Fibroblast of pulmonary artery (primary cell): ENCODE data around the gene ATP6V1E1.

Source experiments
- DNase-seq: peaks from one replicate; pipeline ENCODE4 v3.0.0-alpha.2; 2010; ENCODE audit warnings: low read depth
- H3K4me3 ChIP-seq: replicated peaks from 2 replicates; pipeline ENCODE4 v1.5.1; 2011; ENCODE audit warnings: low read depth, mild to moderate bottlenecking, control low read depth, low read length, moderate library complexity
- CTCF ChIP-seq: IDR thresholded peaks from 2 replicates; pipeline ENCODE4 v1.5.1; 2011; ENCODE audit warnings: mild to moderate bottlenecking, control low read depth, low read length, inconsistent platforms; ENCODE audit errors: missing control alignments

Gene ATP6V1E1

GRCh38 chr22:17612057-17612456 lies 16.5 kb downstream of the ATP6V1E1 start:
- no peak for DNase-seq
- no peak for TF ChIP-seq CTCF
- H3K4me3 ChIP-seq, result no peak overlapping the region

DNA sequence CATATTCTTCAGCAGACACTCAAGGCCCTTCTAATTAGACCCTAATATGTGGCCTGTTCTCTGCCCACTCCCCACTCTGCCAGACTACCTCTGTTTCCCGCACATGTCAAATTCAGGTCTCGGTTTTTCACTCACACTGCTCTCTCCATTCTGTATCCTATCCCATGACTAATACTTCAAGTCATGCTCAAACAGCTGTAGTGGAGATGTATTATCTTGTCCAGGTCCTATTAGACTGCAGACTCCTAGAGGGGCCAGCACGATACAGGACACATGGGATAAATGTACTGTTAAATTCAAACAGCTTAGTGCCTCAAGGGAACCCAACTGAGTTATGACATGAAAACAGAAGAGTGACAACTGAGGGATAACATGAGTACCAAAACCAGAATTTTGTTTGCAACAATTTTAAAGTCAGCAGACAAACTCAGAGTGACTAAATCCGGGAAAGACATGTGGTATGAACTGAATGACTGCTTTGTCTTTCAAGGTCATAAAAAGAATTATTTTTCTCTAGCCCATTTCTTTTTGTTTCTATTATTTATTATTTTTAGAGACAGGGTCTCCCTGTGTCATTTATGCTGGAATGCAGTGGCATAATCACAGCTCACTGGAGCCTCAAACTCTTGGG lies 20.5 kb downstream of the ATP6V1E1 start:
- no peak for DNase-seq

GRCh38 chr22:17606496-17606895 lies 22.1 kb downstream of the ATP6V1E1 start:
- TF ChIP-seq CTCF, result no peak
- H3K4me3 ChIP-seq, result no peak overlapping the region
- peak; percentile 74 for DNase-seq

More for the DNA sequence above, 20.5 kb downstream of the ATP6V1E1 start:
- no peak overlapping the region for H3K4me3 ChIP-seq
- TF ChIP-seq CTCF, result no peak

GRCh38 chr22:17603668-17604067 lies 24.9 kb downstream of the ATP6V1E1 start:
- DNase-seq, result no peak
- no peak overlapping the region for H3K4me3 ChIP-seq
- TF ChIP-seq CTCF, result no peak

GRCh38 chr22:17601031-17601430 lies 27.5 kb downstream of the ATP6V1E1 start:
- H3K4me3 ChIP-seq, result no peak overlapping the region
- no peak for DNase-seq
- no peak for TF ChIP-seq CTCF

DNA sequence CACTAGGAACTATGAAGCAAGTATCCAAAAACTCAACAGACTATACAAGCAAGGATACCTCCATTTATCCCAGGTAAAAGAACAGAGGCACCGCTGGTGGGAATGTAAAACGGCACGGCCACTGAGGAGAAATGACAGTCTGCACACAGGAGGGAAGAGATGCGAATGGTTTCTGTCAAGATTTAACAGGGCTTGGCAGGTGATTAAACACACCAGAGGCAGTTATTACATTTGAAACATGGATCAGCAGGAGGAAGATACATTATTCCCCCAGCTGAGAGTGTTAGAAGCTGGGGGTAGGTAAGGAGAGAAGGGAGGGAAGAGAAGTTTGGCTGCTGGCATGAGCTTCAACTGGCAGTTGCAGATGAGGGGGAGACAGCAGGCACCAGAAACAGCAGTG lies 30.2 kb downstream of the ATP6V1E1 start:
- H3K4me3 ChIP-seq, result no peak overlapping the region
- TF ChIP-seq CTCF, result no peak
- DNase-seq, result no peak

GRCh38 chr22:17597217-17597616 lies 31.3 kb downstream of the ATP6V1E1 start:
- no peak for TF ChIP-seq CTCF
- DNase-seq, result no peak
- no peak overlapping the region for H3K4me3 ChIP-seq
